H1 (cell line): Measurements from ENCODE around the gene BCAR1. TPM values are rescaled to one million over a fixed set of nuclear protein-coding genes. Genes with fewer than 3 reads are reported as not detected.

Experiments used
- CTCF ChIA-PET: fragments of 300-600 bp; sonication (Branson Sonifier 250); formaldehyde crosslinking; loops from one replicate; lab custom pipeline; 2021; ENCODE audit not compliant: partially characterized antibody; lab: Charles Lee
- POLR2A ChIA-PET: fragments of 300-600 bp; sonication (Branson Sonifier 250); formaldehyde crosslinking; loops from one replicate; lab custom pipeline; 2021; ENCODE audit warnings: inconsistent platforms; ENCODE audit not compliant: partially characterized antibody; lab: Charles Lee
- DNase-seq, 2 experiments: peaks; one replicate each; pipeline versions ENCODE4 v3.0.0 to v3.0.0-alpha.2; 2010 to 2022; ENCODE audit warnings: low spot score in 2 of 2, low read depth in 1 of 2, mixed read lengths in 1 of 2
- FAIRE-seq: peaks from 2 replicates; lab custom pipeline; 2011; peaks lifted over from hg19 to GRCh38; lab: Jason Lieb, UNC
- H2AFZ ChIP-seq: 2 replicates; pipeline ENCODE4 v1.8.1; 2012; ENCODE audit warnings: low read length, inconsistent platforms
- H2AK5ac ChIP-seq: 2 replicates; pipeline ENCODE4 v1.6.1; 2013; ENCODE audit warnings: low read depth, low read length
- H2BK120ac ChIP-seq: replicated peaks from 2 replicates; pipeline ENCODE3; 2013; ENCODE audit warnings: low read depth, low read length, inconsistent platforms
- H2BK12ac ChIP-seq: 2 replicates; pipeline ENCODE4 v1.6.1; 2013; ENCODE audit warnings: low read depth, low read length
- H2BK15ac ChIP-seq: 2 replicates; pipeline ENCODE4 v1.6.1; 2013; ENCODE audit warnings: low read length
- H2BK20ac ChIP-seq: 2 replicates; pipeline ENCODE4 v1.6.1; 2013; ENCODE audit warnings: low read length
- H2BK5ac ChIP-seq: 2 replicates; pipeline ENCODE4 v1.6.1; 2013; ENCODE audit warnings: low read depth, low read length
- H3K14ac ChIP-seq: 2 replicates; pipeline ENCODE4 v1.6.1; 2013; ENCODE audit warnings: inconsistent platforms; ENCODE audit not compliant: insufficient read length
- H3K18ac ChIP-seq: 2 replicates; pipeline ENCODE4 v1.6.1; 2013; ENCODE audit warnings: low read length; ENCODE audit errors: extremely low read depth
- H3K23ac ChIP-seq: 2 replicates; pipeline ENCODE4 v1.6.1; 2013; ENCODE audit warnings: inconsistent platforms; ENCODE audit not compliant: insufficient read length
- H3K23me2 ChIP-seq: 2 replicates; pipeline ENCODE4 v1.6.1; 2013; ENCODE audit warnings: low read depth, low read length
- H3K27ac ChIP-seq: 2 replicates; pipeline ENCODE4 v1.6.1; 2011; ENCODE audit warnings: low read depth, low read length, inconsistent platforms
- H3K27me3 ChIP-seq, 4 experiments: replicated peaks in 1 of 4; 1 replicate in 1 of 4; 2 replicates in 3 of 4; pipeline versions ENCODE4 v1.6.1 to v1.8.1; 2011 to 2013; ENCODE audit warnings: low read length in 3 of 4, mild to moderate bottlenecking in 3 of 4, inconsistent platforms in 2 of 4, mixed read lengths in 2 of 4, moderate library complexity in 1 of 4; ENCODE audit not compliant: control insufficient read depth in 3 of 4, insufficient read depth in 3 of 4; ENCODE audit errors: extremely low read depth in 1 of 4
- H3K36me3 ChIP-seq, 4 experiments: 2 replicates each; pipeline versions ENCODE4 v1.6.1 to v1.8.1; 2011 to 2013; ENCODE audit warnings: mild to moderate bottlenecking in 4 of 4, low read length in 3 of 4, moderate library complexity in 2 of 4, control low read depth in 1 of 4, inconsistent platforms in 1 of 4; ENCODE audit not compliant: insufficient read depth in 4 of 4, control insufficient read depth in 2 of 4
- H3K4ac ChIP-seq: replicated peaks from 2 replicates; pipeline ENCODE3; 2013; ENCODE audit warnings: low read length, low read depth, mixed read lengths, inconsistent platforms; ENCODE audit not compliant: insufficient read length
- H3K4me1 ChIP-seq, 4 experiments: replicated peaks in 1 of 4; 1 replicate in 1 of 4; 2 replicates in 3 of 4; pipeline versions ENCODE4 v1.6.1 to v1.8.1; 2011 to 2013; ENCODE audit warnings: low read length in 3 of 4, inconsistent platforms in 2 of 4, mixed read lengths in 1 of 4; ENCODE audit not compliant: insufficient read depth in 4 of 4, control insufficient read depth in 3 of 4
- H3K4me2 ChIP-seq, 2 experiments: 2 replicates each; pipeline versions ENCODE4 v1.6.1 to v1.8.1; 2011 to 2013; ENCODE audit warnings: low read depth in 2 of 2, low read length in 2 of 2, control low read depth in 1 of 2, inconsistent platforms in 1 of 2, mild to moderate bottlenecking in 1 of 2; ENCODE audit not compliant: insufficient read depth in 1 of 2
- H3K4me3 ChIP-seq, 4 experiments: fragments of 200-600, 300-600 bp in 1 of 4; sonication (generic), shearing (Covaris generic), sonication (Bioruptor Twin) in 1 of 4; 2 replicates each; pipeline versions ENCODE4 v1.5.1 to v1.8.1; 2011 to 2016; ENCODE audit warnings: low read length in 4 of 4, low read depth in 3 of 4, control low read depth in 2 of 4, inconsistent platforms in 2 of 4, mild to moderate bottlenecking in 2 of 4, mixed read lengths in 1 of 4, moderate library complexity in 1 of 4; ENCODE audit not compliant: insufficient read depth in 2 of 4; ENCODE audit errors: extremely low read depth in 1 of 4
- H3K56ac ChIP-seq: replicated peaks from 2 replicates; pipeline ENCODE3; 2013; ENCODE audit warnings: low read depth, mild to moderate bottlenecking, mixed read lengths, low read length, inconsistent platforms; ENCODE audit not compliant: insufficient read length
- H3K79me1 ChIP-seq: 2 replicates; pipeline ENCODE4 v1.6.1; 2013; ENCODE audit warnings: low read depth, low read length, control low read depth
- H3K79me2 ChIP-seq, 2 experiments: 2 replicates each; pipeline versions ENCODE4 v1.6.1 to v1.8.1; 2012 to 2013; ENCODE audit warnings: low read length in 2 of 2, mild to moderate bottlenecking in 2 of 2, inconsistent platforms in 1 of 2; ENCODE audit not compliant: insufficient read depth in 2 of 2, control insufficient read depth in 1 of 2
- H3K9ac ChIP-seq, 4 experiments: replicated peaks in 1 of 4; 1 replicate in 1 of 4; 2 replicates in 3 of 4; pipeline versions ENCODE4 v1.6.1 to v1.8.1; 2011 to 2013; ENCODE audit warnings: low read depth in 3 of 4, low read length in 3 of 4, control low read depth in 2 of 4, mild to moderate bottlenecking in 2 of 4, moderate library complexity in 2 of 4, inconsistent platforms in 1 of 4; ENCODE audit errors: extremely low read depth in 1 of 4
- H3K9me3 ChIP-seq, 2 experiments: 2 replicates each; pipeline versions ENCODE4 v1.6.1 to v1.8.1; 2012 to 2013; ENCODE audit warnings: mild to moderate bottlenecking in 2 of 2, moderate library complexity in 2 of 2, control low read depth in 1 of 2, inconsistent platforms in 1 of 2, low read depth in 1 of 2, low read length in 1 of 2, mixed read lengths in 1 of 2; ENCODE audit not compliant: insufficient read depth in 2 of 2
- H4K20me1 ChIP-seq, 2 experiments: replicated peaks in 1 of 2; 2 replicates each; pipeline versions ENCODE3 to v1.8.1; 2011 to 2013; ENCODE audit warnings: inconsistent platforms in 2 of 2, low read length in 2 of 2, mild to moderate bottlenecking in 1 of 2; ENCODE audit not compliant: insufficient read depth in 2 of 2, control insufficient read depth in 1 of 2
- H4K5ac ChIP-seq: 2 replicates; pipeline ENCODE4 v1.6.1; 2013; ENCODE audit warnings: low read length, low read depth, mixed read lengths, inconsistent platforms; ENCODE audit not compliant: insufficient read length
- H4K8ac ChIP-seq: 2 replicates; pipeline ENCODE4 v1.8.0; 2013; ENCODE audit warnings: mild to moderate bottlenecking, moderate library complexity, low read length, inconsistent platforms; ENCODE audit not compliant: insufficient read depth; ENCODE audit errors: extremely low read depth
- H4K91ac ChIP-seq: replicated peaks from 2 replicates; pipeline ENCODE3; 2013; ENCODE audit warnings: low read length, mixed read lengths, inconsistent platforms; ENCODE audit not compliant: insufficient read length
- CBX5 ChIP-seq: fragments of 300-800, 300-1000 bp; sonication (generic); IDR thresholded peaks from 2 replicates; pipeline ENCODE4 v1.7.1; 2016; ENCODE audit warnings: antibody characterized with exemption, low read length, low read depth
- POLR2A ChIP-seq, 2 experiments: IDR thresholded peaks; 1 replicate in 1 of 2; 2 replicates in 1 of 2; pipeline ENCODE4 v1.6.1; 2011; ENCODE audit warnings: low read depth in 2 of 2, low read length in 2 of 2, mild to moderate bottlenecking in 2 of 2; ENCODE audit errors: control extremely low read depth in 1 of 2
- WGBS, 2 experiments: shearing (Covaris generic) in 1 of 2; methylation state at CpG; one replicate each; pipeline versions ENCODE4 v1.1.6 to v1.1.7; 2013 to 2015; ENCODE audit warnings: low lambda C conversion rate in 2 of 2, mixed read lengths in 2 of 2, inconsistent platforms in 1 of 2, low coverage in 1 of 2, missing lambda C conversion rate in 1 of 2; ENCODE audit not compliant: insufficient replicate concordance in 2 of 2, insufficient coverage in 1 of 2, insufficient read length in 1 of 2; ENCODE audit errors: extremely low coverage in 1 of 2, missing lambda C conversion rate in 1 of 2; 5-methylcytosine and 5-hydroxymethylcytosine counted together
- polyA plus RNA-seq, 7 experiments: library from polyadenylated mRNA; depleted of rRNA in 3 of 7; stranded (reverse) in 5 of 7; unstranded in 2 of 7; fragments of >200 nt in 5 of 7; fragments of 200-250 nt in 2 of 7; gene quantifications; 1 replicate in 5 of 7; 2 replicates in 1 of 7; 4 replicates in 1 of 7; pipeline versions ENCODE4 v1.2.1 to v1.2.3, GENCODE V29; 2011 to 2013; ENCODE audit warnings: missing spikeins in 2 of 7, mixed read lengths in 2 of 7
- total RNA-seq: library from RNA; stranded (reverse); fragmentation: NEBNext Ultra II Directional; extraction: Animal tissue kit (Norgen Biotek cat#: 25700); gene quantifications from 2 replicates; pipeline ENCODE4 v1.2.1, GENCODE V29; 2021

Gene BCAR1
- total and polyA plus RNA-seq, 2 of the 8 experiments (the other 6 are each of a cell fraction or from before 2014, with no cell fraction given), result 59.8 to 105 TPM

DNA sequence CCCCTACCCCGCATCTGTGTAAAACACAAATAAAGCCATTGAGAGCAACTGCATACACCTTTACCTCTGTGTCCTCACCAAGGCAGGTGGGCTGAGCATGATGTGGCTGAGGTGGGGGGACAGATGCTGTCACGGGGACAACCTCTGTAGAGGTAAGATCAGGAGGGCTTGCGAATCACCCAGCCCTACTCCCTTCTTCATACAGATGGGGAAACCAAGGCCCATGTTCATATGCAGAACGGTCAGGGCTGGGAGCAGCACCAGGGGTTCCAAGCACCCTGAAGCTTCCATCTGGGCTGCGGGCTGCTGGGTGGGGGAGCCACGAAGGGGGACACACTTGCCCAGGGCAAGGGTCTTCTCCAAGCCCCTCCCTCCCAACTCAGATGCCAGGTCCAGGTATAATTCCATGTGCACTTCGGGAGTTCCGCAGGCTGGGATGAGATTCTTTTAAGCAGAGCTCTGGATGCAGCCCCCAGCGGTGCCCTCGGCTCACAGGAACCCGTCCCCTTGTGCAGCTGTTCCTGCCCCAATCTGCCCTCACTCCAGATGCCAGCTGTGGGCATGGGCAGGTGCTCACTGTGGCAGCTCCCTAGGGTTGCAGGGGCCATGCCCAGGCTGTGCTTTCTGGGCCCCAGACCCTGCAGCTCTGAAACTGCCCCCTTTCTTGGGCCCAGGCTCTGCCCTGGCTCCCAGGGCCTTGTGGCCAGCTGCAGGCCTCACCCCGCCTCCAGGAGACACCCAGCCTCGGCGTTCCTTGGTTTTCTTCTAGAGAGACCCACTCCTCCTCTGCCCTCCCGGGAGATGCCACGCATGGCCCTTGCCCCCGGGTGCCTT, 23.1 kb downstream of the BCAR1 start:
- WGBS, 2 experiments, result 90% methylated on average over 17 of the region's 17 CpGs; no CpG with 5 or more reads in 1 of the 2 experiments
- Histone ChIP-seq H3K27ac (no peak overlapping the region), H4K8ac (no peak overlapping the region), H3K14ac (no peak overlapping the region), H4K20me1 (peaks cover 5 to 11% of the 10 kb centered on the region in 2 experiments), H2BK15ac (no peak overlapping the region), H3K4me1 (peaks cover 0 to 4% (median 0%) of the 10 kb centered on the region in 4 experiments; a peak in 1 of 7 replicates), H2AFZ (no peak overlapping the region), H3K79me1 (no peaks in the 10 kb centered on the region), H3K23ac (no peak overlapping the region), H3K23me2 (no peaks in the 10 kb centered on the region), H3K27me3 (no peaks in the 10 kb centered on the region), H2BK12ac (no peak overlapping the region), H3K56ac (no peak overlapping the region), H4K91ac (no peak overlapping the region), H2BK5ac (no peak overlapping the region), H3K79me2 (no peaks in the 10 kb centered on the region), H4K5ac (no peak overlapping the region), H2BK20ac (no peak overlapping the region), H3K4me3 (no peak overlapping the region), H2BK120ac (no peak overlapping the region), H3K18ac (no peak overlapping the region), H2AK5ac (no peak overlapping the region), H3K4me2 (no peak overlapping the region), H3K36me3 (peaks cover 9 to 26% (median 18%) of the 10 kb centered on the region in 4 experiments), H3K9ac (no peak overlapping the region), H3K4ac (no peak overlapping the region), H3K9me3 (no peaks in the 10 kb centered on the region)
- DNase-seq, result no peak
- TF ChIP-seq POLR2A (IDR thresholded peaks at IDR 0.05; ENCODE audit: control extremely low read depth in 1 of 2, low read depth in 2 of 2, low read length in 2 of 2) (peak in 1 of 2 experiments; percentile 68; a peak in 2 of 3 replicates), CBX5 (no peak)
- ChIA-PET CTCF (interaction anchor here (0.6 to 3.0 kb wide), 9 partner anchors 11 to 157 kb away, joined by 3 to 10 read pairs (median 4); partner anchors contain the start of gene CTRB2), POLR2A (interaction anchor here (0.7 to 22.7 kb wide), 13 partner anchors 12 to 205 kb away, joined by 3 to 375 read pairs (median 3); partner anchors contain the start of genes BCAR1 and CTRB2)
- FAIRE-seq, result no peak
